GM12878 (cell line): ENCODE measurements around the gene SPINT1. TPM values are rescaled to one million over a fixed set of nuclear protein-coding genes. Genes with fewer than 3 reads are reported as not detected.
A peak's percentile ranks its signal among the peaks of the same experiment; 100 is the strongest.

Experiments
- ESRRA ChIP-seq: IDR thresholded peaks from 2 replicates; pipeline ENCODE4 v1.6.1; 2012; ENCODE audit warnings: mild to moderate bottlenecking, low read length, improper control_type of control experiment
- MTA3 ChIP-seq: IDR thresholded peaks from 2 replicates; pipeline ENCODE4 v1.6.1; 2012; ENCODE audit warnings: low read length, inconsistent platforms, borderline replicate concordance
- NR2F1 ChIP-seq: fragments of 450-650 bp; conservative IDR thresholded peaks from 2 replicates; pipeline ENCODE4 v1.6.1; 2017; ENCODE audit warnings: mild to moderate bottlenecking
- PML ChIP-seq: IDR thresholded peaks from 2 replicates; pipeline ENCODE4 v1.6.1; 2012; ENCODE audit warnings: low read length, inconsistent platforms
- POLR2A ChIP-seq: IDR thresholded peaks from 2 replicates; pipeline ENCODE4 v1.6.1; 2011; ENCODE audit warnings: low read depth, mild to moderate bottlenecking, low read length
- RCOR1 ChIP-seq: conservative IDR thresholded peaks from 2 replicates; pipeline ENCODE4 v1.6.1; 2012; ENCODE audit warnings: low read depth, low read length, improper control_type of control experiment
- TAF1 ChIP-seq: IDR thresholded peaks from 2 replicates; pipeline ENCODE4 v1.6.1; 2011; ENCODE audit warnings: mild to moderate bottlenecking, low read depth, low read length, borderline replicate concordance
- TBL1XR1 ChIP-seq: IDR thresholded peaks from 2 replicates; pipeline ENCODE4 v1.6.1; 2012; ENCODE audit warnings: low read depth, low read length, improper control_type of control experiment
- YBX1 ChIP-seq: fragments of 450-650 bp; IDR thresholded peaks from 2 replicates; pipeline ENCODE4 v1.6.1; 2016; ENCODE audit warnings: antibody characterized with exemption
- polyA plus RNA-seq, 11 experiments: library from polyadenylated mRNA; depleted of rRNA in 4 of 11; unstranded in 6 of 11; stranded (reverse) in 5 of 11; fragments of >200 nt; fragmentation: Nextera tagmentation in 4 of 11; fragmentation: Illumina TruSeq in 1 of 11; extraction: Ambion mirVana in 4 of 11; extraction: Trizol in 1 of 11; gene quantifications; 1 replicate in 1 of 11; 2 replicates in 10 of 11; pipeline versions ENCODE4 v1.2.1 to v1.2.3, GENCODE V29; 2011 to 2016; ENCODE audit warnings: inconsistent platforms in 2 of 11, missing spikeins in 2 of 11, low read depth in 1 of 11
- total RNA-seq, 4 experiments: library from RNA; depleted of rRNA in 3 of 4; stranded (reverse); fragments of >200 nt in 3 of 4; fragmentation: Illumina TruSeq in 1 of 4; extraction: Trizol in 1 of 4; gene quantifications; 2 replicates each; pipeline versions ENCODE4 v1.2.1 to v1.2.3, GENCODE V29; 2013 to 2021
- TF ChIP-seq, protein P1 (sequence below): fragments of 450-650 bp; IDR thresholded peaks from 2 replicates; pipeline ENCODE4 v1.6.1; 2014; ENCODE audit warnings: mild to moderate bottlenecking
- TF ChIP-seq, protein P2 (sequence below): fragments of 450-650 bp; formaldehyde crosslinking; IDR thresholded peaks from 2 replicates; pipeline ENCODE4 v1.5.0; 2022; ENCODE audit warnings: mild to moderate bottlenecking, missing genetic modification characterization
- TF ChIP-seq, protein P3 (sequence below): fragments of 150-350 bp; IDR thresholded peaks from 2 replicates; pipeline ENCODE4 v1.6.1; 2016; ENCODE audit warnings: low read depth, low read length
- TF ChIP-seq, protein P4 (sequence below): IDR thresholded peaks from 2 replicates; pipeline ENCODE4 v1.6.1; 2011; ENCODE audit warnings: mild to moderate bottlenecking, low read depth, low read length, moderate library complexity; ENCODE audit not compliant: insufficient replicate concordance
- TF ChIP-seq, protein P5 (sequence below): fragments of 450-650 bp; conservative IDR thresholded peaks from 2 replicates; pipeline ENCODE4 v1.6.1; 2017; ENCODE audit warnings: mild to moderate bottlenecking, moderate library complexity
- TF ChIP-seq, protein P6 (sequence below), 3 experiments: IDR thresholded peaks in 2 of 3; conservative IDR thresholded peaks in 1 of 3; 2 replicates each; pipeline ENCODE4 v1.5.1; 2011; ENCODE audit warnings: low read depth in 3 of 3, low read length in 3 of 3, mild to moderate bottlenecking in 3 of 3, control low read depth in 2 of 3, moderate library complexity in 2 of 3, inconsistent platforms in 1 of 3, mixed read lengths in 1 of 3; ENCODE audit not compliant: control insufficient read depth in 2 of 3, insufficient read depth in 1 of 3; ENCODE audit errors: extremely low read depth in 1 of 3

Gene SPINT1
- total and polyA plus RNA-seq, 10 of the 15 experiments (the other 5 are each of a cell fraction or from before 2014, with no cell fraction given) = 3.5 to 28.6 (median 10.2) TPM

DNA sequence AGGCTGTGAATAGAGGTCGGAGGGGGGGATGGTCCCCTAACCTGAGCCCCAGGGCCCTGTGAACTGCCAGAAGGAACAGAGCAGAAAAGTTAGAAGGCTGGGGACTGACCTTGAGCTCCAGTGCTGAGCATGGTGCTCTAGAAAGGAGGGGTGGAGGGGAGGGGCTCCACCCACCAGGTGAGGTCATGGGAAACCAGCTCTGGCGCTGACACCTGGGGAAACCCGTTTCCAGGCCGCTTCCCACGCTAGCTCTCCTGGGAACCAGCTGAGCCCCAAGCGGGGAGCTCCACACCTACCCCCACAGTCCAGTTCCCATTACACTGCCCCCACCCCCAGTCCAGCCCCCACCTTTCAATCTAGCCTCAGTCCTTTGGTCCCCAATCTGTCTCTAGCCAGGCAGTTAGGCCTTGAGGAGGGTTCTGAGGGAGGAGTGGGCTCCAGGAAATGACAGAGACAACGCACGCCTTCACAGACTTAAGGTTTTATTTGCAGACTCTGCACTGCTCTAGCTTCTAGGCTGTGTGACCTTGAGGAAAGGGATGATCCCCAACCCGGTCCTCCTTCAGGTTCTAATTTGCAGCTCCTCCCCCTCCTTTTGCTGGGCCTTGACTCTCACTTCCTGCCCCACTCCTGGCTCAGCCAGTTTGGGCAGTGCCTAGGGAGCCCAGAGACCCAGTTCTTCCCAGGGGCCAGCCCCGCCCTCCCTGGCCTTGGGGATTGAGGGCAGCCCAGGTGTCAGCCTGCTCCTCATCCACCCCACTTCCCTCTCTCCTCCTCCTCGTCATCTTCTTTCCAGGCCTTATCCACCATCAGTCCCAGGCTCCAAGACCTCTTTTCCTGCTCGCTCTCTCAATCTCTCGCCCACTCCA lies 28.1 kb downstream of the SPINT1 start (continued):
- TF ChIP-seq, protein P1, sequence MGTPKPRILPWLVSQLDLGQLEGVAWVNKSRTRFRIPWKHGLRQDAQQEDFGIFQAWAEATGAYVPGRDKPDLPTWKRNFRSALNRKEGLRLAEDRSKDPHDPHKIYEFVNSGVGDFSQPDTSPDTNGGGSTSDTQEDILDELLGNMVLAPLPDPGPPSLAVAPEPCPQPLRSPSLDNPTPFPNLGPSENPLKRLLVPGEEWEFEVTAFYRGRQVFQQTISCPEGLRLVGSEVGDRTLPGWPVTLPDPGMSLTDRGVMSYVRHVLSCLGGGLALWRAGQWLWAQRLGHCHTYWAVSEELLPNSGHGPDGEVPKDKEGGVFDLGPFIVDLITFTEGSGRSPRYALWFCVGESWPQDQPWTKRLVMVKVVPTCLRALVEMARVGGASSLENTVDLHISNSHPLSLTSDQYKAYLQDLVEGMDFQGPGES = no peak
- TF ChIP-seq POLR2A = no peak; the same call in 1 of the 2 replicates
- TF ChIP-seq RCOR1 = peak; percentile 34; the same call in 1 of the 2 replicates
- TF ChIP-seq, protein P2, sequence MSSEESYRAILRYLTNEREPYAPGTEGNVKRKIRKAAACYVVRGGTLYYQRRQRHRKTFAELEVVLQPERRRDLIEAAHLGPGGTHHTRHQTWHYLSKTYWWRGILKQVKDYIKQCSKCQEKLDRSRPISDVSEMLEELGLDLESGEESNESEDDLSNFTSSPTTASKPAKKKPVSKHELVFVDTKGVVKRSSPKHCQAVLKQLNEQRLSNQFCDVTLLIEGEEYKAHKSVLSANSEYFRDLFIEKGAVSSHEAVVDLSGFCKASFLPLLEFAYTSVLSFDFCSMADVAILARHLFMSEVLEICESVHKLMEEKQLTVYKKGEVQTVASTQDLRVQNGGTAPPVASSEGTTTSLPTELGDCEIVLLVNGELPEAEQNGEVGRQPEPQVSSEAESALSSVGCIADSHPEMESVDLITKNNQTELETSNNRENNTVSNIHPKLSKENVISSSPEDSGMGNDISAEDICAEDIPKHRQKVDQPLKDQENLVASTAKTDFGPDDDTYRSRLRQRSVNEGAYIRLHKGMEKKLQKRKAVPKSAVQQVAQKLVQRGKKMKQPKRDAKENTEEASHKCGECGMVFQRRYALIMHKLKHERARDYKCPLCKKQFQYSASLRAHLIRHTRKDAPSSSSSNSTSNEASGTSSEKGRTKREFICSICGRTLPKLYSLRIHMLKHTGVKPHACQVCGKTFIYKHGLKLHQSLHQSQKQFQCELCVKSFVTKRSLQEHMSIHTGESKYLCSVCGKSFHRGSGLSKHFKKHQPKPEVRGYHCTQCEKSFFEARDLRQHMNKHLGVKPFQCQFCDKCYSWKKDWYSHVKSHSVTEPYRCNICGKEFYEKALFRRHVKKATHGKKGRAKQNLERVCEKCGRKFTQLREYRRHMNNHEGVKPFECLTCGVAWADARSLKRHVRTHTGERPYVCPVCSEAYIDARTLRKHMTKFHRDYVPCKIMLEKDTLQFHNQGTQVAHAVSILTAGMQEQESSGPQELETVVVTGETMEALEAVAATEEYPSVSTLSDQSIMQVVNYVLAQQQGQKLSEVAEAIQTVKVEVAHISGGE (CRISPR knock-in tag) = no peak
- TF ChIP-seq TBL1XR1 = peak; percentile 49; the same call in 1 of the 2 replicates
- TF ChIP-seq YBX1 = peak; percentile 95
- TF ChIP-seq TAF1 = no peak
- TF ChIP-seq NR2F1 = peak; percentile 87
- TF ChIP-seq ESRRA = peak; percentile 88
- TF ChIP-seq, protein P3, sequence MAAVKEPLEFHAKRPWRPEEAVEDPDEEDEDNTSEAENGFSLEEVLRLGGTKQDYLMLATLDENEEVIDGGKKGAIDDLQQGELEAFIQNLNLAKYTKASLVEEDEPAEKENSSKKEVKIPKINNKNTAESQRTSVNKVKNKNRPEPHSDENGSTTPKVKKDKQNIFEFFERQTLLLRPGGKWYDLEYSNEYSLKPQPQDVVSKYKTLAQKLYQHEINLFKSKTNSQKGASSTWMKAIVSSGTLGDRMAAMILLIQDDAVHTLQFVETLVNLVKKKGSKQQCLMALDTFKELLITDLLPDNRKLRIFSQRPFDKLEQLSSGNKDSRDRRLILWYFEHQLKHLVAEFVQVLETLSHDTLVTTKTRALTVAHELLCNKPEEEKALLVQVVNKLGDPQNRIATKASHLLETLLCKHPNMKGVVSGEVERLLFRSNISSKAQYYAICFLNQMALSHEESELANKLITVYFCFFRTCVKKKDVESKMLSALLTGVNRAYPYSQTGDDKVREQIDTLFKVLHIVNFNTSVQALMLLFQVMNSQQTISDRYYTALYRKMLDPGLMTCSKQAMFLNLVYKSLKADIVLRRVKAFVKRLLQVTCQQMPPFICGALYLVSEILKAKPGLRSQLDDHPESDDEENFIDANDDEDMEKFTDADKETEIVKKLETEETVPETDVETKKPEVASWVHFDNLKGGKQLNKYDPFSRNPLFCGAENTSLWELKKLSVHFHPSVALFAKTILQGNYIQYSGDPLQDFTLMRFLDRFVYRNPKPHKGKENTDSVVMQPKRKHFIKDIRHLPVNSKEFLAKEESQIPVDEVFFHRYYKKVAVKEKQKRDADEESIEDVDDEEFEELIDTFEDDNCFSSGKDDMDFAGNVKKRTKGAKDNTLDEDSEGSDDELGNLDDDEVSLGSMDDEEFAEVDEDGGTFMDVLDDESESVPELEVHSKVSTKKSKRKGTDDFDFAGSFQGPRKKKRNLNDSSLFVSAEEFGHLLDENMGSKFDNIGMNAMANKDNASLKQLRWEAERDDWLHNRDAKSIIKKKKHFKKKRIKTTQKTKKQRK = no peak
- TF ChIP-seq, protein P4, sequence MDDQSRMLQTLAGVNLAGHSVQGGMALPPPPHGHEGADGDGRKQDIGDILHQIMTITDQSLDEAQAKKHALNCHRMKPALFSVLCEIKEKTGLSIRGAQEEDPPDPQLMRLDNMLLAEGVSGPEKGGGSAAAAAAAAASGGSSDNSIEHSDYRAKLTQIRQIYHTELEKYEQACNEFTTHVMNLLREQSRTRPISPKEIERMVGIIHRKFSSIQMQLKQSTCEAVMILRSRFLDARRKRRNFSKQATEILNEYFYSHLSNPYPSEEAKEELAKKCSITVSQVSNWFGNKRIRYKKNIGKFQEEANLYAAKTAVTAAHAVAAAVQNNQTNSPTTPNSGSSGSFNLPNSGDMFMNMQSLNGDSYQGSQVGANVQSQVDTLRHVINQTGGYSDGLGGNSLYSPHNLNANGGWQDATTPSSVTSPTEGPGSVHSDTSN = no peak
- peak; percentile 77 for TF ChIP-seq PML
- TF ChIP-seq, protein P5, sequence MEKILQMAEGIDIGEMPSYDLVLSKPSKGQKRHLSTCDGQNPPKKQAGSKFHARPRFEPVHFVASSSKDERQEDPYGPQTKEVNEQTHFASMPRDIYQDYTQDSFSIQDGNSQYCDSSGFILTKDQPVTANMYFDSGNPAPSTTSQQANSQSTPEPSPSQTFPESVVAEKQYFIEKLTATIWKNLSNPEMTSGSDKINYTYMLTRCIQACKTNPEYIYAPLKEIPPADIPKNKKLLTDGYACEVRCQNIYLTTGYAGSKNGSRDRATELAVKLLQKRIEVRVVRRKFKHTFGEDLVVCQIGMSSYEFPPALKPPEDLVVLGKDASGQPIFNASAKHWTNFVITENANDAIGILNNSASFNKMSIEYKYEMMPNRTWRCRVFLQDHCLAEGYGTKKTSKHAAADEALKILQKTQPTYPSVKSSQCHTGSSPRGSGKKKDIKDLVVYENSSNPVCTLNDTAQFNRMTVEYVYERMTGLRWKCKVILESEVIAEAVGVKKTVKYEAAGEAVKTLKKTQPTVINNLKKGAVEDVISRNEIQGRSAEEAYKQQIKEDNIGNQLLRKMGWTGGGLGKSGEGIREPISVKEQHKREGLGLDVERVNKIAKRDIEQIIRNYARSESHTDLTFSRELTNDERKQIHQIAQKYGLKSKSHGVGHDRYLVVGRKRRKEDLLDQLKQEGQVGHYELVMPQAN = no peak
- TF ChIP-seq MTA3 = peak; percentile 79; the same call in 1 of the 2 replicates
- TF ChIP-seq, protein P6, sequence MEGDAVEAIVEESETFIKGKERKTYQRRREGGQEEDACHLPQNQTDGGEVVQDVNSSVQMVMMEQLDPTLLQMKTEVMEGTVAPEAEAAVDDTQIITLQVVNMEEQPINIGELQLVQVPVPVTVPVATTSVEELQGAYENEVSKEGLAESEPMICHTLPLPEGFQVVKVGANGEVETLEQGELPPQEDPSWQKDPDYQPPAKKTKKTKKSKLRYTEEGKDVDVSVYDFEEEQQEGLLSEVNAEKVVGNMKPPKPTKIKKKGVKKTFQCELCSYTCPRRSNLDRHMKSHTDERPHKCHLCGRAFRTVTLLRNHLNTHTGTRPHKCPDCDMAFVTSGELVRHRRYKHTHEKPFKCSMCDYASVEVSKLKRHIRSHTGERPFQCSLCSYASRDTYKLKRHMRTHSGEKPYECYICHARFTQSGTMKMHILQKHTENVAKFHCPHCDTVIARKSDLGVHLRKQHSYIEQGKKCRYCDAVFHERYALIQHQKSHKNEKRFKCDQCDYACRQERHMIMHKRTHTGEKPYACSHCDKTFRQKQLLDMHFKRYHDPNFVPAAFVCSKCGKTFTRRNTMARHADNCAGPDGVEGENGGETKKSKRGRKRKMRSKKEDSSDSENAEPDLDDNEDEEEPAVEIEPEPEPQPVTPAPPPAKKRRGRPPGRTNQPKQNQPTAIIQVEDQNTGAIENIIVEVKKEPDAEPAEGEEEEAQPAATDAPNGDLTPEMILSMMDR (IDR thresholded peaks at IDR 0.05 in 2 of 3, conservative IDR thresholded peaks at IDR 0.05 in 1 of 3; ENCODE audit: control insufficient read depth in 2 of 3, extremely low read depth in 1 of 3, insufficient read depth in 1 of 3, low read depth in 3 of 3, low read length in 3 of 3) = no peak
